ENCODE measurements around the gene AHRR. TPM values are rescaled to one million over a fixed set of nuclear protein-coding genes. Genes with fewer than 3 reads are reported as not detected.
"Not testable (repeated sequence)": the region's sequence is repeated elsewhere in the genome, so short reads cannot be mapped to it uniquely, and the experiment has no call there.

AHRR gene
- total RNA-seq (2014; rRNA removed; shearing (Covaris generic)) (0.97 and 1.8 TPM in 2 replicates), polyA plus RNA-seq (2016; fragmentation: Nextera tagmentation; extraction: Ambion mirVana) (0.27 and 0.61 TPM in 2 replicates)
- long read RNA-seq, result 0 reads

DNA sequence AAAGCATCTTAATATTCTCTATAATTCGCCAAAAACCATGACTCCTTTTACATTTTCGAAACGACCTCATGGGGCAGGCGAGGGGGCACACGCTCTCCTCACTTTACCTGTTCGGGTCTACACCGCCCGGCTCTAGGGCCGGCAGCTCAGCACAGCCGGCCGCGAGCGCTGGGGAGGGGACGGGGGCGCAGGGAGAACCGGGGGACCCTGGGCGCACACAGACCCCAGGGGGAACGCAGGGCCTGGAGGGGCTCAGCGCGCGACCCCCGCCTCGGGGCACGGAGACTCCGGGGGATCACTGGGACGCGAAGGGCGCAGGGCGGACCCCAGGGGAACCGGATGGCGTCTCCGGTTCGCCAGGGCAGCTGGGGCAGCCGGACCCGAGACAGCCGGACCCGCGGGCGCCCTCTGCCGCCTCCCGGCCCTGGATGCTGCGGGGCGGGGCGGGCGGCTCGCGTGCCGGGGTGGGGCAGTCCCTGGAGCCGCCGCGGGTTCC is at the start of gene AHRR:
TSS of gene AHRR (plus strand) at position 485 of the 496 bp plus-strand sequence. CDS start 22,189 bp downstream, outside the sequence.
- Histone ChIP-seq H4K20me1 (replicated peaks; ENCODE audit: insufficient read depth) (peaks cover 5% of the 10 kb centered on the region; the same call in 1 of the 2 replicates), H3K79me2 (replicated peaks; ENCODE audit: insufficient read depth) (no peaks in the 10 kb centered on the region), H3F3A (replicated peaks; ENCODE audit: low read depth) (peaks cover 7% of the 10 kb centered on the region; the same call in 1 of the 2 replicates), H3K27ac (ENCODE audit: low read depth) (no peak within 1 kb of the TSS), H3K4me3 (peak within 1 kb of the TSS; percentile 75), H3K27me3 (ENCODE audit: insufficient read depth) (peaks cover 61% of the 10 kb centered on the region), H3K4me1 (ENCODE audit: insufficient read depth) (no peaks in the 10 kb centered on the region), H3K4me2 (peak within 1 kb of the TSS; percentile 95), H3K36me3 (ENCODE audit: insufficient read depth) (no peaks in the 10 kb centered on the region), H3K9me2 (ENCODE audit: insufficient read depth) (no peaks in the 10 kb centered on the region), H2AFZ (peak within 1 kb of the TSS; percentile 91)
- H3K36me3 Mint-ChIP-seq (ENCODE audit: low read depth), result no peaks in the 10 kb centered on the region
- peaks cover 4% of the 10 kb centered on the region; the same call in 1 of the 3 replicates for H3K9me3 Mint-ChIP-seq
- peak; percentile 65 for ATAC-seq
- peak; percentile 79 for TF ChIP-seq EZH2 (IDR thresholded peaks at IDR 0.05; ENCODE audit: low read depth, unreplicated experiment)
- TF ChIP-seq, protein P1, sequence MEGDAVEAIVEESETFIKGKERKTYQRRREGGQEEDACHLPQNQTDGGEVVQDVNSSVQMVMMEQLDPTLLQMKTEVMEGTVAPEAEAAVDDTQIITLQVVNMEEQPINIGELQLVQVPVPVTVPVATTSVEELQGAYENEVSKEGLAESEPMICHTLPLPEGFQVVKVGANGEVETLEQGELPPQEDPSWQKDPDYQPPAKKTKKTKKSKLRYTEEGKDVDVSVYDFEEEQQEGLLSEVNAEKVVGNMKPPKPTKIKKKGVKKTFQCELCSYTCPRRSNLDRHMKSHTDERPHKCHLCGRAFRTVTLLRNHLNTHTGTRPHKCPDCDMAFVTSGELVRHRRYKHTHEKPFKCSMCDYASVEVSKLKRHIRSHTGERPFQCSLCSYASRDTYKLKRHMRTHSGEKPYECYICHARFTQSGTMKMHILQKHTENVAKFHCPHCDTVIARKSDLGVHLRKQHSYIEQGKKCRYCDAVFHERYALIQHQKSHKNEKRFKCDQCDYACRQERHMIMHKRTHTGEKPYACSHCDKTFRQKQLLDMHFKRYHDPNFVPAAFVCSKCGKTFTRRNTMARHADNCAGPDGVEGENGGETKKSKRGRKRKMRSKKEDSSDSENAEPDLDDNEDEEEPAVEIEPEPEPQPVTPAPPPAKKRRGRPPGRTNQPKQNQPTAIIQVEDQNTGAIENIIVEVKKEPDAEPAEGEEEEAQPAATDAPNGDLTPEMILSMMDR (conservative IDR thresholded peaks at IDR 0.05; ENCODE audit: low read depth in 2 of 2), result peak; percentile 19 to 65; a peak in 3 of 4 replicates
- no peak for TF ChIP-seq NANOG (IDR thresholded peaks at IDR 0.05; ENCODE audit: borderline replicate concordance)
- TF ChIP-seq, protein P2, sequence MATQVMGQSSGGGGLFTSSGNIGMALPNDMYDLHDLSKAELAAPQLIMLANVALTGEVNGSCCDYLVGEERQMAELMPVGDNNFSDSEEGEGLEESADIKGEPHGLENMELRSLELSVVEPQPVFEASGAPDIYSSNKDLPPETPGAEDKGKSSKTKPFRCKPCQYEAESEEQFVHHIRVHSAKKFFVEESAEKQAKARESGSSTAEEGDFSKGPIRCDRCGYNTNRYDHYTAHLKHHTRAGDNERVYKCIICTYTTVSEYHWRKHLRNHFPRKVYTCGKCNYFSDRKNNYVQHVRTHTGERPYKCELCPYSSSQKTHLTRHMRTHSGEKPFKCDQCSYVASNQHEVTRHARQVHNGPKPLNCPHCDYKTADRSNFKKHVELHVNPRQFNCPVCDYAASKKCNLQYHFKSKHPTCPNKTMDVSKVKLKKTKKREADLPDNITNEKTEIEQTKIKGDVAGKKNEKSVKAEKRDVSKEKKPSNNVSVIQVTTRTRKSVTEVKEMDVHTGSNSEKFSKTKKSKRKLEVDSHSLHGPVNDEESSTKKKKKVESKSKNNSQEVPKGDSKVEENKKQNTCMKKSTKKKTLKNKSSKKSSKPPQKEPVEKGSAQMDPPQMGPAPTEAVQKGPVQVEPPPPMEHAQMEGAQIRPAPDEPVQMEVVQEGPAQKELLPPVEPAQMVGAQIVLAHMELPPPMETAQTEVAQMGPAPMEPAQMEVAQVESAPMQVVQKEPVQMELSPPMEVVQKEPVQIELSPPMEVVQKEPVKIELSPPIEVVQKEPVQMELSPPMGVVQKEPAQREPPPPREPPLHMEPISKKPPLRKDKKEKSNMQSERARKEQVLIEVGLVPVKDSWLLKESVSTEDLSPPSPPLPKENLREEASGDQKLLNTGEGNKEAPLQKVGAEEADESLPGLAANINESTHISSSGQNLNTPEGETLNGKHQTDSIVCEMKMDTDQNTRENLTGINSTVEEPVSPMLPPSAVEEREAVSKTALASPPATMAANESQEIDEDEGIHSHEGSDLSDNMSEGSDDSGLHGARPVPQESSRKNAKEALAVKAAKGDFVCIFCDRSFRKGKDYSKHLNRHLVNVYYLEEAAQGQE (IDR thresholded peaks at IDR 0.05; ENCODE audit: unreplicated experiment), result no peak
- TF ChIP-seq ZNF331 (CRISPR knock-in tag; IDR thresholded peaks at IDR 0.05; ENCODE audit: low read depth), result no peak
- TF ChIP-seq JUNB (IDR thresholded peaks at IDR 0.05; ENCODE audit: unreplicated experiment), result no peak
- TF ChIP-seq, protein P3, sequence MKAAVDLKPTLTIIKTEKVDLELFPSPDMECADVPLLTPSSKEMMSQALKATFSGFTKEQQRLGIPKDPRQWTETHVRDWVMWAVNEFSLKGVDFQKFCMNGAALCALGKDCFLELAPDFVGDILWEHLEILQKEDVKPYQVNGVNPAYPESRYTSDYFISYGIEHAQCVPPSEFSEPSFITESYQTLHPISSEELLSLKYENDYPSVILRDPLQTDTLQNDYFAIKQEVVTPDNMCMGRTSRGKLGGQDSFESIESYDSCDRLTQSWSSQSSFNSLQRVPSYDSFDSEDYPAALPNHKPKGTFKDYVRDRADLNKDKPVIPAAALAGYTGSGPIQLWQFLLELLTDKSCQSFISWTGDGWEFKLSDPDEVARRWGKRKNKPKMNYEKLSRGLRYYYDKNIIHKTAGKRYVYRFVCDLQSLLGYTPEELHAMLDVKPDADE (IDR thresholded peaks at IDR 0.05), result no peak
- no peak for TF ChIP-seq POLR2AphosphoS5 (IDR thresholded peaks at IDR 0.05; ENCODE audit: low read depth)
- no peak for TF ChIP-seq ZNF114 (CRISPR knock-in tag; IDR thresholded peaks at IDR 0.05)
- no peak for TF ChIP-seq CREB1 (CRISPR knock-in tag; IDR thresholded peaks at IDR 0.05; ENCODE audit: low read depth)
- no peak for TF ChIP-seq EZH2phosphoT487 (IDR thresholded peaks at IDR 0.05; ENCODE audit: unreplicated experiment)
- peaks cover 10% of the 10 kb centered on the region for H3K4me1 Mint-ChIP-seq
- peak; percentile 80 for DNase-seq (ENCODE audit: low spot score)
- peaks cover 54% of the 10 kb centered on the region for H3K27me3 Mint-ChIP-seq (ENCODE audit: insufficient read depth, low read depth, poor library complexity)
- H3K4me3 Mint-ChIP-seq, result peak within 1 kb of the TSS; percentile 71
- H3K27ac Mint-ChIP-seq, result no peak within 1 kb of the TSS

DNA sequence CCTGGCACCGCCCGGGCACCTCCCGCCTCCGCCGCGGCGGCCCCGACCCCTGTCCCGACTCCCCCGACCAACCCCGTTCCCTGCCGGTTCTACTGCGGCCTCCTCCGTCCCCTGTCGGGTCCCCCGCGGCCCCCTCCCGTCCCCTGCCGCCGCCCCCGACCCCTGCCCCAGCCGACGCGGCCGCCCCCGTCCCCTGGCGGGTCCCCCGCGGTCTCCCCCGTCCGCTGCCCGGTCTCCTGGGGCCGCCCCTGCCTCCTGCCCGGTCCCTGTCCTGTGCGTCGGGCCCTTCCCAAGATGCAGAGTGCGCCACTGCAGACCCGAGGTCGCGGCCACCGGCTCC is 49.7 kb upstream of the AHRR start:
- peak overlapping the region; percentile 72 for H3K4me2 ChIP-seq
- H4K20me1 ChIP-seq (replicated peaks; ENCODE audit: insufficient read depth); H2AFZ ChIP-seq; H3K27ac Mint-ChIP-seq; H3K27ac ChIP-seq (ENCODE audit: low read depth); H3K27me3 ChIP-seq (ENCODE audit: insufficient read depth); H3K9me3 Mint-ChIP-seq; H3K9me2 ChIP-seq (ENCODE audit: insufficient read depth); H3K36me3 ChIP-seq (ENCODE audit: insufficient read depth); DNase-seq (ENCODE audit: low spot score); H3K4me1 ChIP-seq (ENCODE audit: insufficient read depth); H3K27me3 Mint-ChIP-seq (ENCODE audit: insufficient read depth, low read depth, poor library complexity); H3F3A ChIP-seq (replicated peaks; ENCODE audit: low read depth): not testable (repeated sequence)
- peaks cover 11% of the 10 kb centered on the region for H3K4me1 Mint-ChIP-seq
- peaks cover 39% of the 10 kb centered on the region for H3K79me2 ChIP-seq (replicated peaks; ENCODE audit: insufficient read depth)
- H3K36me3 Mint-ChIP-seq (ENCODE audit: low read depth), result peaks cover 36% of the 10 kb centered on the region
- peak overlapping the region; percentile 73 for H3K4me3 ChIP-seq
- ATAC-seq, result peak; percentile 3; the same call in 2 of the 3 replicates
- H3K4me3 Mint-ChIP-seq, result peak overlapping the region; percentile 74; the same call in 2 of the 3 replicates

DNA sequence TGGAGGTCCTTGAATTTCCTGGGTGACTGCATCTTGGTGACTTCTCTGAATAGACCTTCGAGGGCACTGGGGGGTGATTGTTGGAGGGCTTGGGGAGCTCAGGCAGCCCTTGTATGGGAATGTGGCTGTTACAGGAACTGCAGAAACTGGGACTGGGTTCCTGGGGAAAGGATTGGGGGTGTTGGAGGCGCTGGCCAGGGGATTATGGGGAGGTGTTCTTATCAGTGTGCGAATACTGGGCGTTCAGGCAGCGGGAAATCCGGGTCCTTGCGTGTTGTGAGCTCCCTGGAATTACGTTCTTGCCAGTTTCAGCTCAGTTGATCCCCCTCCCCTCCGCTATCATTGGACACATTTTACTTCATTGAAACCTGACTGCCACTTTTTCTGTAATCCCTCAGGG is 48.4 kb upstream of the AHRR start:
- not testable (repeated sequence) for DNase-seq (ENCODE audit: low spot score); H4K20me1 ChIP-seq (replicated peaks; ENCODE audit: insufficient read depth); H3K27me3 Mint-ChIP-seq (ENCODE audit: insufficient read depth, low read depth, poor library complexity); H3F3A ChIP-seq (replicated peaks; ENCODE audit: low read depth); H3K27me3 ChIP-seq (ENCODE audit: insufficient read depth); H3K27ac ChIP-seq (ENCODE audit: low read depth); H3K9me3 Mint-ChIP-seq; H3K36me3 ChIP-seq (ENCODE audit: insufficient read depth); H3K4me1 ChIP-seq (ENCODE audit: insufficient read depth); H3K9me2 ChIP-seq (ENCODE audit: insufficient read depth); ATAC-seq; H3K27ac Mint-ChIP-seq; H2AFZ ChIP-seq
- Mint-ChIP-seq H3K4me3 (peak overlapping the region; percentile 74), H3K4me1 (peaks cover 11% of the 10 kb centered on the region), H3K36me3 (ENCODE audit: low read depth) (peaks cover 38% of the 10 kb centered on the region)
- peaks cover 50% of the 10 kb centered on the region for H3K79me2 ChIP-seq (replicated peaks; ENCODE audit: insufficient read depth)
- H3K4me2 ChIP-seq, result peak overlapping the region; percentile 72; the same call in 1 of the 2 replicates
- peak overlapping the region; percentile 73; the same call in 1 of the 2 replicates for H3K4me3 ChIP-seq
